Kidney capillary endothelial cell (primary cell): ENCODE results near the gene PKIG.
A peak's percentile ranks its signal among the peaks of the same experiment; 100 is the strongest.
"Not testable (repeated sequence)": the region's sequence is repeated elsewhere in the genome, so short reads cannot be mapped to it uniquely, and the experiment has no call there.

Experiments used
- DNase-seq: peaks from one replicate; pipeline ENCODE4 v3.0.0-alpha.2; 2018; ENCODE audit warnings: low spot score

PKIG gene

DNA sequence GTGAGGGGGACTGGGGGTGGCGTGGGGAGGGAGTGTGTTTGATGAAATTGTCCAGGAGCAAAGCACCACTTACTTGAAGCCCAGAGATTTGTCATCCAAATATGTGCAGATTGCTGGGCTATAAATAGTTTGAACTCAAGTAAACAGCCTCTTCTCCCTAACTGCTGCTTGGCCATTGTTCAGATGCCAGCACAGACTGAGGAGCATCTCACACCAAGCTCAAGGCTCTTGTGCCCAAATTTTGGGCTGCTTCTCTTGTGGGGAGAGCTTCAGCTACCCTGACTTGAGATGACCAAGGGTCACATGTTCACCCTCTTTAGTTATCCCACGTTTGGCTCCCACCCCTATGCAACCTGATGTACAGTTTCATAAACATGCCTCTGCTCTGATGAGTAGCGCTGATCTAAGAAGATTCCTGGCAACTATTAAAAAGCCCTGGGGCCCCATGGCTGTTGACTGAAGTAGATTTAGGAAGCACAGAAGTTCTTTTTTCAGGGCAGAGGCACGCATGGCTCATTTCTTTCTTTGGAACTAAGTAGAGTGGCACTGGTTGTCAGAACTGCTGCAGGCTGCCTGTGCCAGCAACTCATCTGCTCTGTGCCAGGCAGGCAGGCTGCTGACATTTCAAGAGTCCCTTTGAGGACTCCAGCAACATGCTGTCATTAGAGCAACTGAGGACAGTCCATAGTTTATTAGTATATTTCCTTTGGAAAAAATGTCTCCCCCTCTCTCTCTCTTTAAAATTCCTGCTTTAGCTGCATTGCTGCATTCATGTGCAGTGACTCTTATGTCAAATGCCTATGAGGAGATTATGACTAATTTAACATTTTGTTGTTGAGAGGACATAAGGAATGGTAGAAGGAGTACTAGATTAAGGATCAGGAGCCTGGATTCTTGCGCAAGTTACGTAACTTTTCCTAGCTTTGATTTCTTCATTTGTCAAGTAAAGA, 9.6 kb upstream of the PKIG start:
- peak; percentile 90 for DNase-seq

DNA sequence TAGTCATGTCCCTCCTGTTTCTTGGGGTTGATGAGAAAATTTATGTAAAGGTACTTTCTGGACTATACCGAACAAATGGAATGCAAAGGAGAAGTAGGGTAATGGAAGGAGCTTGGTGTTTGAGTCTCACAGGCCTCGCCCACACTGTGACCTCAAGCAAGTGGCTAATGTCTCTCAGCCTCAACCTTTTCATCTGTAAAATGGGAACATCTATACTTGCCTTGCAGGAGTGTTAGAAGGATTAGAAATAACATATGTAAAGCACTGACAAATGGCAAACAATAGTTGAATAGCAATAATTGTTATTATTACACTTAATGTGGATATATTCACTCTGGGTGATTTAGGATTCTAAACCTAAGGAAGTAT, 8.9 kb upstream of the PKIG start:
- no peak for DNase-seq

DNA sequence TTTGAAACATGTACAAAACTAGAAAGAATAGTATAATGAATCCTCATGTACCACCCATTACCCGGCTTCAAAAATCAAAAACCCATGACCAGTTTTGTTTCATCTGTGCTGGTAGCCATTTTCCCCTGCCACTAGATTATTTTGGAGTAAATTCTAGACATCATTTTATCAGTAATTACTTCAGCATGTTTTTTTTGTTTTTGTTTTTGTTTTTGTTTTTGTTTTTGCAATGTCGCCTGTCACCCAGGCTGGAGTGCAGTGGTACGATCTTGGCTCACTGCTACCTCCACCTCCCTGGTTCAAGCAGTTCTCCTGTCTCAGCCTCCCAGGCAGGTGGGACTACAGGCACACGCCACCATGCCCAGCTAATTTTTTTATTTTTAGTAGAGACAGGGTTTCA, 8.0 kb upstream of the PKIG start:
- DNase-seq: no peak

DNA sequence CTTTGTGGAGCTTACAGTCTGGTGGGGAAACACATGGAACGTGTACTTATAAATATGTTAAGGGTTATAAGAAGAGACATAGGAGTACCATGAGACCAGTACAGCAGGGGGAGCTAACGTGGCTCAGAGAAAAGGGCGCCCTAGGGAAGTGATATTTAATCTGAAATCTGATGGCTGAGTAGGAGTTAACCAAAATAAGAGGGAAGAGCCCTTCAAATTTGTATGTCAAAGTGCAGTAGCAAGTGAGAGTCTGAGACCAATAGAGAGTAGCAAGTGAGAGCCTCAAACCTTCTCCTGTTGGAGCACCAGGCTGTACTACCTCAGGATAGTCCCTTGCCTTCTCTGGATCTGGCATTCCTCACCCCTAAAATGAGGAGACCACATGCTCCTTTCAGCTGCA, 6.1 kb upstream of the PKIG start:
- DNase-seq: no peak

DNA sequence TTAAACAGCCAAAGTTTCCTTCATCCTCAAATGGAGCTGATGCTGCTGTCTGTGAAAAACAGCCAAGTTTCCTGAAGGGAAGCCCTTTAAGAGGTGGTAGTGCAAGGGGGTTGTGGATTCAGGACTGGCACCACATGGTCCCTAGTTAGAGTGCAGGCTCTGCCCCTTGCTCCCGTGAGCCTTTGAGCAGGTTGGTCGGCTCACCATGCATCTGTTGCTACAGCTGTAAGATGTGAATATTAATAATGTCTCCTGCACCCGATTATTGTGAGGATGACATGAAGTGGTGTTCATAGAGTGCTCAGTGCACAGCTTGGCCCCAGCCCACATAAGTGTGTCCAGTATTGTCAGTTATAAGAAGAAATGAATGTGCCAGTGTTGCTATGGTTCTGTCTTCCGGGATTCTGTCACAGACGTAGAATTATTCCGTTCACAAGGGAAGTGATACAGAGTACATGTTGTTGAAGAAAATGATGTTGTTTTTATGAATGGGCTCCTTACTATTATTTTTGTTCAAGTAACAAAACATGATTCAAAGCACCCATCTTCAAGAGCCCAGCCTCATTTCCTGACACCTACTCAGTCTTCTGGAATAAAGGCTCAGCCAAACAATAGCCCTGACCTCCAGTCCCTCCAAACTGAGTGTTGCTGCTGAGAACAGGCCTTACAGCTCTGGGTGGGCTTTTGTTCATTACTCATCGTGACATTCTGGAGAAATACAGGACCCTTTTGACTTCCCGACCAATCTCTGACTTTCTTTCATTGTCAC, 2.9 kb upstream of the PKIG start:
- peak; percentile 84 for DNase-seq

DNA sequence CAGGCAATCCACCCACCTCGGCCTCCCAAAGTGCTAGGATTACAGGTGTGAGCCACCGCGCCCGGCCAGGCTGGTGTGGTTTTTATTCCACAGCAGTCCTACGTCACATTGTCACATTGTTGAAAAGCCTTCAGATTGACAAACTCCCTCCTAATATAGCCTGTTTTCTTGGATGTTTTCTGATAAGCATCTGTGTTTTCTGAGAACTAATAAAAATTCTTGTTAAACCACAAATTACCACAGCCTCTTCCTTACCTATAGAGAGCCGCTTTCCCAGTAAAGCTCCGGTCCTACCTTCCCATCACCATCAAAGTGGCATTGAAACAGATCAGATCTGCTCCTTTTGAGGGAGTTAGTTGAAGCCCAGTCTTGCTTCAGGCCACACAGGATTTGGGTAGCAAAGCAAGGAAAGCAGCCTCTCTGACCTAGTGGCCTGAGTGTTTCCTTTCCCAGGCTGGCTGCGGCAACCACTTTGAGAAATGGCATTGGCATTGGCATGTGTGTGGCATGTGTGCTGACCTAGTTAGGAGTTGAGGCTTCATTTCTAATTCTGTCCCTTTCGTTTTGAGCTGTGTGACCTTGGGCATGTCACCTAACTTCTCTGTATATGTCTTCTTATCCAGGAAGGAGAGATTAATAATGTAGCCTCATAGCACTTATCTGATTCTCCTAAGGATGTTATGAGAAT, 1.7 kb upstream of the PKIG start:
- DNase-seq: no peak

DNA sequence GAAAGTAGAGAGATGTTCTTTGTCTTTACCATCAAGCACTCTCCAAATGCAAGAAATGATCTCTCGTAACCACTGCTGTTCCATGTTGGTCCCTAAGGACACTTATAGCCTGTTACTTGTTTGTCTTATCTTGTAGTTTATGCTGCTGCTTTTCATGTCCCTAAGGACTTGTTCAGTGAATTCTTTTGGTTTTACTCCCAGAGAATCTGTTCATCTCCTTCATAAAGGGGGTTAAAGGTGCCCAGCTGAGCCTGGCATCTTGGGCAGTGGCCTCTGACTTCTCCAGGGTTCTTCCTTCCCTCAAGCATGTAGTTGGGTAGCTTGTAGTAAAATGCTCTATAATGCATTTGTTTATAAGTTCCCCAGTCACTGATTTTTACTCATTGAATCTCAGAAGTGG, 864 bp upstream of the PKIG start:
- no peak for DNase-seq

DNA sequence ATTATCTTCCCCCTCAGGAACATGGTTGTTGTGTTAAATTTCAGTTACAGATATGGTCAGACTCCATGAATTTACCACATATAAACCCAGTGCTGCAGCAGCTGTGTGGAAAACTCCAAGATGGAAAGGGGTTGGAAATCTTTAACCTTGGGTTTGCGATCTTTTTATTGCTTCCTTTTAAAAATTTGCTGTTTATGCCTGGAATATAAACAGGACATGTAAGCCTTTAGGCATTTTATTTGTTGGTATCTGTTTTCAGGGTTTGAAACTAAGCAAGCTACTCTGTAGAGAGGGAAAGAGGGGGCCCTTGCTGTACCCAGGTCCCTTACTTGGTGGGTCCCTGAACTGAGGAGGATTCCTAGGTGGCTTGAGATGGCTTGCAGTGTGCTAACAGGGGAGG, 778 bp downstream of the PKIG start:
- no peak for DNase-seq

DNA sequence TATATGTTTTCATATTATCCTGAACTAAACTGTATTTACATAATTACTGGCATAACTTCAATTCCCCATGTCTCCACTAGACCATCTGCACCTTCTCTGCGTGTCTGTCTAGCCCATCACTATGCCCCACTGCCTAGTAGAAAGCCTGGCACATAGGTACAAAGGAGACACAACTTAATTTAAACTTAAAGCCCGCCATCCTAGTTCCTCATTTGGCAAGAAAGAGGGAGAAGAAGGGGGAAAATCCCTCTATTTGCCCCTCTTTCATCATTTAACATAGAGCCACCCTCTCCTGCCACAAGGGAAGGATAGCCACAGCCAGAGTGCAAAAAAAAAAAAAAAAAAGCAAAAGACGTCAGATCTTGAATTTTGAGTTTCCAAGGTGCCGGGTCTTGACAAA, 1.8 kb downstream of the PKIG start:
- DNase-seq: no peak

DNA sequence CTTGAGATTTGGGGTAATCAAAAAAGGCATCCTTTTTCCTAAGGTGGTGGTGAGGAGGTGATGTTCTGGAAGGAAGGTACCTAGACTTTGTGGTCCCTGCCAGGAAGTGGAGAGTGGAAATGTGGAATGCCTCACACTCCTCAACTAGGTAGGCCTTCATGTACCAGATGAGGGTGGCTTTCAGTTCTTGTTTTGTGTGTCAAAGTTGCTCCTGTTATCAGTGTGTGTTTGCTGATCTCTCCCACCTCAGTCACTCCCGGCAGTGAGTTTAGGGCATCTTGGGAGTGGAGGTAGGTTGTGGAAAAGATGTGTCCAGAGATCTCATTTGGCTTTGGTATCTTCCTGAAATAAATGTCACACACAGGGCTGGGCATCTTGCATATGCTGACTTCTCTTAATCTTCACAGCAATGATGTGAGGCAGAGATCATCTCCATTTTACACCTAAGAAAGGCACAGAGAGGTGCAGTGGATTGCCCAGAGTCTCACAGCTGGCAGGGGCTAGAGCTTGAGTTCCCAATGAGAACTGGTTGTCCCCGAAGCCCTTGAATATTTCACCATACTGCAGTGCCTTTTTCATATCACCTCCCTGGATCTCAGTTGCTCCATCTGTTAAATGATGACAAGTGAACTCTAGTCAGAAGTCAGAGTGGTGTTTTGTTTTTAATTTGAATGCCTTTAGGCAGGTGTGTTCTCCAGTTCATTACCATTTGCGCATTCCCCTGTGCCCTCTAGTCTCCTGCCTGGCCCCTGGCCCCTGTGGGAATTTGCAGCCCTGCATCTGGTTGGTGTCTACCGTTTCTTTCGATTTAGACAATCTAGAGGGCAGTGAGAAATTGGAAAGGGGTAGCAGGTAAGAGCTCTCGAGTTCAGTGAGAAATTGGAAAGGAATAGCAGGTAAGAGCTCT, 2.9 kb downstream of the PKIG start:
- DNase-seq: no peak

DNA sequence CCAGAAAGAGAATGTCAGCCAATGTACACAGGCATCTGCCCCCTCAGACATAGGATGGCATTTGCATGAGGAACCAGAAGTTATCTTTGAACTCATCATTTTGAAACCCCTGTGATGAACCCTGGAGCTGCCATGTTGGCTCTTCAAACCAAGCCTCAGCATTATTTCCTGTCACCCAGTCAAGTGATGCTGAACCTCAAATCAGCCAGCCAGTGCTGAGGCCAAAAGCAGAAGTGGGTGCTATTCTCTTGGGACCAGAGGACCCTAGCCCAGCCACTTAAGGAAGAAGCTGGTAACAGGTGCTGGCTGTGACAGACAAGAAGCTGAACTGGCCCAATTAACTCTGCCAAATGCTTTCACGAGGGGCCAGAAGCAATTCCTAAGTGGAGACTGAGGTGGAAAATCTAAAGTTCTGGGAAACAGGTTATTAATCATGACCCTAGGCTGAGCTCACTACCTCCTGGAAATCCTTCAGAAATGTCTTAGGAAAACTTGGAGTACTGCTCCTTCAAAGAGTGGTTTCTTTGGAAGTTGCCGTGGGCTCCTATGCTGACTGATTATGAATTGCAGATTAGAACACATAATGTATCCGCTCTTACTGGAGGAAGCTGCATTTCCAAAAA, 4.0 kb downstream of the PKIG start:
- no peak for DNase-seq

DNA sequence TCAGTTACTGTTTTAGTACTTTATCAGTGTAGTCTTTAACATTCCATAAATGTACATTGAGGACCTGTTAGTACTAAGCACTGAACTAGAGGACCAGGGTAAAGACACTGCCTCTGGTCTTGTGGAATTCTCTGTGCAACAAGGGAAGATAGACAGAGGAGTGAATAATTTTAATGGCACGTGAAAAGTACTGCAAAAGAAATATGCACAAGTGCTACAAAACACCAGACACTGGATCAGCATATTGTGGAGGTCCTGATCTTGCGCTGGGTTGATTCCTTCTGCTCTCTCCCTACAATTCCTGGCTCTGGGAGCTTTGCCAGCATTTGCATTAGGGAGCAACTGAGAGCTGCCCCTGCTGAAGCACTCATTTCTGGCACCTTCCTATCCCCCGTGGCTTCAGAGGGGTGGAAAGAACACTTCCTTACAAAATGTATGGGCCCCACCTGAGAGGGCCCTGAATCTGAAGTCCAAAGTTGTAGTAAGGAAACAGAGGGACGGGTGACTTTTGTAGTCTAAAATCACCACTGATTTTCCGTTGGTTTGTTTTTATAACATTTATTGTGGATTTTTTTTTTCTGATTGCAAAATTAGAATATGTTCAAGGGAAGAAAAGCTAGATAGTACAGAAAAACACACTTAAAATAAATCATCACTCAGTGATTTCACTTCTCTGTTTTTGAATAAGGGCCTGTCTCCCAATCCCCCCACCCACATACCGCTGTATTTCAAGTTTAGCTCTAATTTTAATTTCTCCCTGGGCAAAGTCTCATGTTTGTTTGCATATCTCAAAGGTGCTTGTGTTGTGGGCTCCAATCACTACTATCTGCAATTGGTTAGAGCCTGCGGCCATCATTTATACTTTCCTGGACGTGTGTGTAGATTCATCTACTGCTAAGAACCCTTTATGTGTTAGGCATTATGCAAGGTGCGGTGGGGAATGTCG, 4.9 kb downstream of the PKIG start:
- no peak for DNase-seq

DNA sequence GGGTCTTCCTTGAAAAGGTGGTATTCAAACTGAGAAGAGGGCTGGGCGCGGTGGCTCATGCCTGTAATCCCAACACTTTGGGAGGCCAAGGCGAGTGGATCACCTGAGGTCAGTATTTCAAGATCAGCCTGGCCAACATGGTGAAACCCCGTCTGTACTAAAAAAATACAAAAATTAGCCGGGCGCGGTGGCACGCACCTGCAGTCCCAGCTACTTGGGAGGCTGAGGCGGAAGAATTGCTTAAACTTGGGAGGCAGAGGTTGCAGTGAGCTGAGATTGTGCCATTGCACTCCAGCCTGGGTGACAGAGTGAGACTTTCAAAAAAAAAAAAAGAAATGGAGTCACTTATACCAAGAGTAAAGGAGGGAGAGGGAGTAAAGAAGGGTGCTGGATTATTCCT, 5.9 kb downstream of the PKIG start:
- not testable (repeated sequence) for DNase-seq

DNA sequence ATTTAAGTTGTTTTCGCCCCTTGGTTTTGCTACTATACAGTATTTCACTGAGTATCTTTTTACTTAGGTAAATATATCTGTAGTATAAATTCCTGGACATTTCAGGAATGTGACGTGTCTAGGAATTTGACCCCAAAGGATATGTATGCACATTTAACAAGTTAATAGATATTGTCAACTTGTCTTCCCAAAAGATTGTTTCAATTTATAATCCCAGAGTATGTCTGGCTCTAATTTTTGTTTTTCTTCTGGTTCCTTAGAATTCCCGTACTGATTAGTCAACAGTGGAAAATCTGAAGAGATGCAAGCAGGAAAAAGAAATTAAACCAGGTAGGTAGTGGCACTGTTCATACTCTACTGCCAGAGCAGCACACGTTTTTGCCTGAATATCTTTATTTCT, 7.2 kb downstream of the PKIG start:
- DNase-seq: no peak

DNA sequence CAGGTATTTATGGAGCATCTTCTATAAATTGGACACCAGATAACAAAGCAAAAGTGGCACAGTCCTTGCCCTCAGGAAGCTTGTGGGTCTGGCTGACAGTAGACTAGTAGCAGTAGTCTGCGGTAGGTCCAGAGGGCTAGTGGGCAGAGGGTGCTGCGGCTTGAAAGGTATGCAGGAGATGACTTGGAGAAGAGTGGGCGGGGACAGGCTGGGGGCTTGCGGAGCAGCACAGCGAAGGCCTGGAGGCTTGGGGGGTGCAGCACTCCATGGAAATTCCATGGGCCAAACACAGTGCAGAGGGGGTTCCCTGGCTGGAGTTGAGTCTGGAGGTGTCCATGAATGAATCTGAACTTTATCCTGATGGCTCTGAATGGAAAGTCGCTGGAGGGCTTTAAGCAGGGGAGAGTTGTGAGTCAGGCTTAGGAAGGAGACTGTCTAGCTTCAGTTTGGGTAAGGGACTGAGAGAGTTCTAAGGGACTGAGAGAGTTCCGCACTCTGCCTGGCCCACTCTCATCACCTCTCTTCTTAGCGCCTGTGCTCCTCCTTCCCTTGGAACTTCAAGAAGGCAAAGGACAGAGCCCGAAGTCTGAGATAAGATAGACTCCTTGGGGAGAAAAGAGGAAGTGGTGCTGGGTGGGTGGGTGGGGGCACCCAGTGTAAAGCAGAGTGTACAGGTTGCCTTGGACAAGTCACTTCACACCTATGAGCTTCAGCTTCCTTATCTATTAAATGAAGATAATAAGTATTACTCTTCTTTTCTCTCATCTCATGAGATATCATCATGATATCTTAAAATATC, 8.8 kb downstream of the PKIG start:
- no peak for DNase-seq

DNA sequence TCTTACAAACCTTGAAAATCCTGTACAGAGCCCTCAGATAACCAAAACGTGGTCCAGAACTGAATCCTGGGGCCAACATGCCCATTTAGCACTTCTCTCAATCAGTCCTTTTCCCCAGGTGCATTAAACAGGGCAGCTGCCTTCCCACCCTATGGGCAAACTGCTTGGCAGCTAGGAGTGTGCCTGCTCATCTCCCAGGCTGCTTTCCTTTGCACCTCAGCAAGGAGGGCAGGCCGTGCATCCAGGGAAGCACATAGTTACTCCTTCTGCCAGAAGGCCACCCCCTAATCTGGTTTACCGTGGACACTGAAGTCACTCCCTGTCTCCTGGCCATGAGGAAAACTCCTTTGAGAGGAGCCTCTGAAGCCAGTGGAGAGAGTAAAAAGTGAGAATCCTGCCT, 10.0 kb downstream of the PKIG start:
- DNase-seq: no peak

DNA sequence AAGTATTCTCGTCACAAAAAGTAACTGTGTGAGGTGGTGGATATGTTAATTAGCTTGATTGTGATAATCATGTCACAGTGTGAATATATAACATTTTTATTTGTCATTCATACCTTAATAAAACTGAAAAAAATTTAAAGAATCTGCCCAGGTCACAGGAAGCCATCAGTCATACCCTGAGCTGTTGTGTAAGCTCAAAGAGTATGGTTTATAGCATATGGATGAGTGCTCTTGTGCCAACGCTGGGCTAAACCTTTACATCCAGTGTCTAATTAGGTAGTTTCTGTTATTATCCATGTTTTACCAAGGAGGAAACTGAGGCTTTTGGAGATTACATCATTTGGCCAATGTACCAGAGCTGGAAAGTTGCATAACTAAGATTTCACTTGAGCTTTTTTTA, 11.4 kb downstream of the PKIG start:
- no peak for DNase-seq

DNA sequence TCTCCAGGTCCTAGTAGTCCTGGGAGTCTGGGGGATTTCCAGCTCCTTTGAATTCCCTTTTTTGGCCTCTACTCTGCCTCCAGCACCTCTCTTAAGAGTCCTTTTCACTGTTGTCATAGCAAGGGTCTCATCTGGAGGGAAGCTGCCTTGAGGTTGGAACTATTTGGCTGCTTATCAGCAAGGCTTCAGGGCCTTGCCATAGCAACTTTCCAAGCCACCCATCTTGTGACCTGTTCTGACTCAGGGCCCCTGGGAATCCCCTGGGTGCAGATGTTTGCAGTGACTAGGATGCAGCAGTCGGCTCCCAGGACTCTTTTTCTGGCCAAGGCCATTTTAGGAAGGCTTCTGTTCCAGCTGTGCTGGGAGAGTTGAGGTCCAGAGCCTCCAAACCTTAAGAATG, 12.4 kb downstream of the PKIG start:
- no peak for DNase-seq

DNA sequence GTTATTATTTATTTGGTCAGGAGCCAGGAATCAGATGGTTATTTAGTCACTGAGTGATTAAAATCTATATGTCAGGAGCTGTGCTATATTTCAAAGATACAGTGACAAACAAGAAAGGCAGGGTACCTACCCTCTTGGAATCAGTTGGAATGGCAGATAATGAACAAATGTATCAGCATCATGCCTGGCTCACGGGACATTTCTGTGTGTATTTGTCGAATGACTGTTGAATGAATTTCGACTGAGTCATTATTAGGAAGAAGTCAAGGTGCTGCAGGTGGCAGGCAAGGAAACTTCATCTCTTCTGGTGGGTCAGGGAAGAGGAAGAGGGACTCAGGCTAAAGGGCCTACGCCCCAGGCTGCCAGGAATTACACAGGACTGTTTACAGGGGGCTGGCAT, 13.6 kb downstream of the PKIG start:
- DNase-seq: no peak
